Activated effector memory CD4-positive, alpha-beta T cell treated with anti-CD3 and anti-CD28 coated beads, Interleukin-2, amount 50 U/mL, for 16 hours (primary cell): ENCODE data around the gene C5orf24.
"Not testable (repeated sequence)": the region's sequence is repeated elsewhere in the genome, so short reads cannot be mapped to it uniquely, and the experiment has no call there.

ENCODE experiments used
- DNase-seq: peaks from one replicate; pipeline ENCODE4 v3.0.0-alpha.2; 2020

C5orf24 gene

GRCh38 chr5:134864707-134865106 is 18.9 kb downstream of the C5orf24 start:
- no peak for DNase-seq

- no peak for DNase-seq
These were observed 27.7 kb downstream of the C5orf24 start for GRCh38 chr5:134873494-134873893.

DNA sequence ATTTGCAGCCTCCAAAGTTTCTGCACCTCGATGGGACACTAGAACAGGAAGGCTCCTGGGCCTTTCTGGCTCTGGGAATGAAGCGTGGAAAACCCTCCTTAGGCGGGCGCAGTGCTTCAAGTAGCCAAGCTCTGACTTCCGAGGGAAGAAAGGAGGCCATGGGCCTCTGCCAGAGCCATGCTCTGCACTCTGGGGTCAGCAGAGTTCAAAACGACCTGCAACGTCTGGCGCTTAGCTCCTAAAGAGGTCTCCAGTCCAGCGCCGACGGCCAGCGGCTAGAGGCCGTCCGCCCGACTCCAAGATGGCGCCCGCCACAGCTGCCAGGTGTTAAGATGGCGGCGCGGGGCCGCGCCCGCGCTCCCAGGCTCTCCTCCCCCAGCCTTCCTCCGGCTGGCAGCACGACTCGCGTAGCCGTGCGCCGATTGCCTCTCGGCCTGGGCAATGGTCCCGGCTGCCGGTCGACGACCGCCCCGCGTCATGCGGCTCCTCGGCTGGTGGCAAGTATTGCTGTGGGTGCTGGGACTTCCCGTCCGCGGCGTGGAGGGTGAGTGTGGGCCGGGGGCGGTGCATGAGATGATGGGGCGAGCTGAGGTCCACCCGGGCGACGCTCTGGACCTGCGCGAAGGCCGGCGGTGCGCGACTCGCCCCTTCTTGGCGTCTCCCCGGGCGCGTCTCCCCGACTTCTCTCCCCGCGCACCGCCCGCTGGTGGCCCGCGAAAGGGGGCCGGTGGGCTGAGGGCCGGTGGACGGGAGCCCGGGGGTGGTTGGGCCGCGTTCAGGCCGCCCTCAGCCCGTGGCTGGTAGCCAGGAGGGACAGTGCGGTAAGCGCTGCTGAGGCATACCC is 28.4 kb downstream of the C5orf24 start, which contains the start of gene TXNDC15:
TSS of gene TXNDC15 (plus strand) at position 385 of the 844 bp plus-strand sequence. CDS start at position 442, 57 bp downstream.
- peak; percentile 93 for DNase-seq

DNA sequence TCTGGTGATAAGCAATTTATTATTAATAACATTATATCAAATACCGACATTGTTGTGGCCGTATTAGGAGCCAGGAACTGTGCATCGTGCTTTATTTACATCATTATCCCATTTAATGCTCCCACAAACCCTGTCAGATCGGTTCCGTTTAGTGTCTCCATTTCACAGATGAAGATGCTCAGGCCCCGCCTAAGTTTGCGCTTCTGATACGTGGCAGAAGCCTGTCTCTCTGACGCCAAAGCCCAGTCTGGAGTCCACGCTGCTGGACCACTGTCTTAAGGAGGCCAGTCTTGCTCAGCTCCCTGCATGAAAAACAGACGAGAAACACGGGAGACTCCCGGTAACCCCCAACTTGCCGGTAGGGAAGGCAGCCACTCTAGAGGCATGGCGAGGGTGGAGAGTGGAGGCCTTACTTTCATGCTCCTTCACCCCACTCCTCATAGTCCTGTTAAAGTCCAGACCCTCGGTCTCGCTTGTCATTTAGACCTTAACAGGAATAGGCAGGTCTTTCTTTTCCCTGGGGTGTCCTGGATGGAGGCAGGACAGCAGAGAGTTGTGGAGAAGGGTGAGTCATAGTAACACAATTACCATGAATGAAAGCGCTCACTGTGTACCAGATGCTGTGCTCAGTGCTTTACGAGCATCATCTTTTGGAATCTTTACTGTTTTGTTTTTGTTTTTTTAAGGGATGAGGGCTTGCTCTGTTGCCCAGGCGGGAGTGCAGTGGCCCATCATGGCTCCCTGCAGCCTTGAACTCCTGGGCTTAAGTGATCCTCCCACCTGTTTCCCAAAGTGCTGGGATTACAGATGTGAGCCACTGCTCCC is 29.3 kb downstream of the C5orf24 start:
- peak; percentile 76 for DNase-seq

GRCh38 chr5:134877159-134877558 is 31.4 kb downstream of the C5orf24 start:
- DNase-seq = no peak

GRCh38 chr5:134878403-134878802 is 32.6 kb downstream of the C5orf24 start:
- no peak for DNase-seq

GRCh38 chr5:134879456-134879855 is 33.7 kb downstream of the C5orf24 start:
- DNase-seq = no peak

DNA sequence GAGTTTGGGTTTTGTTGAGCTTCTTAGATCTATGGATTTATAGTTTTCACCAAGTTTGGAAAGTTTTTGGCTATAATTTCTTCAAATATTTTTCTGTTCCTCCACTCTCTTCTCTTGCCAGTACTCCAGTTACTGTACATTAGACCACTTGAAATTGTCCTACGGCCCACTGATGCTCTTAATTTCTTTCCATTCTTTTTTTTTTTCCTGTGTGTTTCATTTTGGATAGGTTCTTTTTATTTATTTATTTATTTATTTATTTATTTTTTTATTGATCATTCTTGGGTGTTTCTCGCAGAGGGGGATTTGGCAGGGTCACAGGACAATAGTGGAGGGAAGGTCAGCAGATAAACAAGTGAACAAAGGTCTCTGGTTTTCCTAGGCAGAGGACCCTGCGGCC is 35.2 kb downstream of the C5orf24 start:
- not testable (repeated sequence) for DNase-seq

- not testable (repeated sequence) for DNase-seq
These were observed 35.9 kb downstream of the C5orf24 start for GRCh38 chr5:134881711-134882110.

DNA sequence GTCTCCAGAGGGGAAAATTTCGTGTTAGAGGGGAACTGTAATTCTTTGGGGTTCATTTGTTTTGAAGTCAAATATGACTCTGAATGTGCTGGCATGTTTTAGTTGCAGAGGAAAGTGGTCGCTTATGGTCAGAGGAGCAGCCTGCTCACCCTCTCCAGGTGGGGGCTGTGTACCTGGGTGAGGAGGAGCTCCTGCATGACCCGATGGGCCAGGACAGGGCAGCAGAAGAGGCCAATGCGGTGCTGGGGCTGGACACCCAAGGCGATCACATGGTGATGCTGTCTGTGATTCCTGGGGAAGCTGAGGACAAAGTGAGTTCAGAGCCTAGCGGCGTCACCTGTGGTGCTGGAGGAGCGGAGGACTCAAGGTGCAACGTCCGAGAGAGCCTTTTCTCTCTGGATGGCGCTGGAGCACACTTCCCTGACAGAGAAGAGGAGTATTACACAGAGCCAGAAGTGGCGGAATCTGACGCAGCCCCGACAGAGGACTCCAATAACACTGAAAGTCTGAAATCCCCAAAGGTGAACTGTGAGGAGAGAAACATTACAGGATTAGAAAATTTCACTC is 41.9 kb downstream of the C5orf24 start:
- no peak for DNase-seq

- DNase-seq = no peak
These were observed 43.6 kb downstream of the C5orf24 start for GRCh38 chr5:134889335-134889734.

GRCh38 chr5:134891473-134891872 is 45.7 kb downstream of the C5orf24 start:
- no peak for DNase-seq

- DNase-seq = no peak
These were observed 46.5 kb downstream of the C5orf24 start for GRCh38 chr5:134892282-134892681.

DNA sequence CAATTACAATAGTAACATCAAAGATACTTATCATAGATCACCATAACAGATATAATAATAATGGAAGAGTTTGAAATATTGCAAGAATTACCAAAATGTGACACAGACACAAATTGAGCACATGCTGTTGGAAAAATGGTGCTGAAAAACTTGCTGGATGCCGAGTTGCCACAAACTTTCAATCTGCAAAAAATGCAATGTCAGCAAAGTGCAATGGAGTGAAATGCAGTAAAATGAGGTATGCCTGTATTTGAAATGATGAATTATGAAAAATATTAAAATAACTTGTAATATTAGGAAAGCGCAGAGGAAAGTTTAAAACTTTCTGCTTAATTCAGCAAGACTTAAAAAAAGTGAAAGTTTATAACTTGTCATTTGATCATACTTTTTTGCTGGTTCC is 47.2 kb downstream of the C5orf24 start:
- DNase-seq = no peak

DNA sequence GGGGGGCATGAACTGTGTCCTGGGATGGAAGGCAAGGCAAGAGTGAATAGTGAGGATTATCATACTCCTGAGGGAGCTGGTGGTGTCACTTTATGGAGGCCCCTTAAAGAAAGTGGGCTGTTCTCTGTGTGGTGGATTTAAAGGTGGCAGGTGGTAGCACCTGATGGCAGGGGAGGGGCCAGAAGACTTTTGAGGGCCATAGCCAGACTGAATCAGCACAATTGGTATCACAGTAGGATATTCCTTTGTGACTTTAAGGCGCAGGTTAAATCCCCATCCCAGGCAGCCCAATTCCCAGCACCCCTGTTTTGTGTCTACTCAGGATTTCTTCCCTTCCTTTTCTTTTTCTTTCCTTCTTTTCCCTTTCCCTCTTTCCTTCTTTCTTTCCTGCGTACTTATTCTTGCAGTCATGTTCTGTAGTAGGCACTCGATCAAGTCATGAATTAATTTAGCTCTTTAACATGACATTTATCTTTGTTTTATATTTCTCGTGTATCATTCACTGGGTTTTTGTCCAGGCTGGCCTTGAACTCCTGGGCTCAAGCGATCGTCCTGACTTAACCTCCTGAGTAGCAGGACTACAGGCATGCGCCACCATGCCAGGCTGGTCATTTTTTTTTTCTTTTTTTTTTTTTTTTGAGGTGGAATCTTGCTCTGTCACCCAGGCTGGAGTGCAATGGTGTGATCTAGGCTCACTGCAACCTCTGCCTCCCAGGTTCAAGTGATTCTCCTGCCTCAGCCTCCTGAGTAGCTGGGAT is 48.2 kb downstream of the C5orf24 start:
- DNase-seq = no peak

GRCh38 chr5:134902071-134902801 is 56.5 kb downstream of the C5orf24 start:
- DNase-seq = no peak

GRCh38 chr5:134904610-134905245 is 59.0 kb downstream of the C5orf24 start, which contains the start of gene PCBD2:
Gene PCBD2, plus strand, starts transcription at chr5:134905131. Its CDS starts 9 bp downstream, at chr5:134905140.
- DNase-seq = peak; percentile 97

DNA sequence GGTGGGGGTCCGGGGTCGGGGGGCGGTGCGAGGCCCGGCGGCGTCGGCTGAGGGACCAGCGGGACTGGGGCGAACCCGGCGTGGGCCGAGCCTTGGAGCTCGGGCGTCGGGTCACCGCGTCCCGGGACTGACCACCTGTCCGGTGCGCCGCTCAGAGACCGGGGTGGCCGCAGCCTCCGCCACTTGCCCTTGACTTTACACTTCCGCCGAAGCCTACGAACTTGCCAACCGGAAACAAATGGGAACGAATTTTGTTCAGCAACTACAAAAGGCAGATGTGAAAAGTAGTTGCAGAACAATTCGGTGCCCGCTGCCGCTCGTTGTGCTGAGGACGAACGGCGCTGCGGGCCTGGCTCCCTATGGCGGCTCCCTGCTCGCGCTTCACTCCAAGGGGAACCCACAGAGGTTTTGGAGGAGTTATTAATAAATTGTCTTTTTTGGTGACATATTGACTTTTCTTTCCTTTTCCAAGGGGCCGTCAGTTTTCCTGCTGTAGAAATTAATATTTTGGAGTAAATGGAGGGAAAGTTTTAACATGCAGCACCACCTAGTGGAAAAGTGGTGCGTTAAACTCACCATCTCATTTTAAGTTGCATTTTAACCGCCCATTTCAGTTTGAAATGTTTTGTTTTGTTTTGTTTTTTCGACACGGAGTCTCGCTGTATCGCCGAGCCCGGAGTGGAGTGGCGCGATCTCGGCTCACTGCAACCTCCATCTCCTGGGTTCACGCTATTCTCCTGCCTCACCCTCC is 59.7 kb downstream of the C5orf24 start:
- DNase-seq = peak; percentile 86

- DNase-seq = no peak
These were observed 61.0 kb downstream of the C5orf24 start for GRCh38 chr5:134906811-134907210.
